CD4-positive, alpha-beta T cell treated with Interleukin-6 for 4 hours (primary cell): Measurements from ENCODE around the gene LRRC9.
A peak's percentile ranks its signal among the peaks of the same experiment; 100 is the strongest.
"Not testable (repeated sequence)": the region's sequence is repeated elsewhere in the genome, so short reads cannot be mapped to it uniquely, and the experiment has no call there.

Source experiments
- DNase-seq: peaks from one replicate; pipeline ENCODE4 v3.0.0-alpha.2; 2020; ENCODE audit warnings: mixed read lengths

Gene LRRC9

DNA sequence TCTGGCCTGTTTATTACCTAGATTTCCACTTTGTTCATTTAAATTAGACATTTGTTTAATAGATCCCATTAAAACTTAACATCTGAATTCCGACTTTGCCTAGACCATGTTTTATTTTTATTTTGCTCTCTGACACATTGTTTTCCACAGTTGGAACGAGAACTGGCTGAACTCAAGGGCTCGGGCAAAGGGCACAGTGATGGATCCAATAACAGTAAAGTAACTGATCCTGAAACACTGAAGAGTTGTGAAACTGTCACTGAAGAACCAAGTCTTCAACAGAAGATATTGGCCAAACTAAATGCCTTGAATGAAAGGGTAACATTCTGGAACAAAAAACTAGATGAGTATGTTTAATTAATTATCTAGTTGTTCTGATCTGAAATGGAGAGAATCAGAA is 39.7 kb downstream of the LRRC9 start:
- no peak for DNase-seq

DNA sequence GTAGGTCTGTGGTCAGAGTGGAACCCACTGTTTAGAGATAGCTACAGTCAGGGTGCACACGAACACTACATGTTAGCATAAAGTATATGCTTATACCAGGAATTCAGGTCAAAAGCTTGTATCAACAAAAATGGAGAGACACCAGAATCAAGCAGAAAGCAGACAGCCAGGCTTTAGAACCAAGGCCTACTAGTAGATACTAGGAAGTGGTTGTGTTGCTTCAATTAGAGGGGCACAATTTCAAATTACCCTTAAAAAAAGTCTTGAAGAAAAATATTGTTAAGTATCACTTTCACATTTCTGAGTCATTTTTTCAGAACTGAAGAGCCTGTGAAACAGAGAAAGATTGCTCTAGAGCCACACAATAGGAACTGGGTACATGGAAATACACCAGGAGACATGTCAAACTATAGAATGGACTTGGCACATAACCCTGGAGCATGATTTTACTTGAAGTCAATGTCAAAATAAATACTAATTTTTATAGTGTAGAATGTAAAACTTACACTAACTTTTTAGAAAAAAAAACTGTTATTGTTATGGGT is 41.6 kb downstream of the LRRC9 start:
- DNase-seq: no peak

DNA sequence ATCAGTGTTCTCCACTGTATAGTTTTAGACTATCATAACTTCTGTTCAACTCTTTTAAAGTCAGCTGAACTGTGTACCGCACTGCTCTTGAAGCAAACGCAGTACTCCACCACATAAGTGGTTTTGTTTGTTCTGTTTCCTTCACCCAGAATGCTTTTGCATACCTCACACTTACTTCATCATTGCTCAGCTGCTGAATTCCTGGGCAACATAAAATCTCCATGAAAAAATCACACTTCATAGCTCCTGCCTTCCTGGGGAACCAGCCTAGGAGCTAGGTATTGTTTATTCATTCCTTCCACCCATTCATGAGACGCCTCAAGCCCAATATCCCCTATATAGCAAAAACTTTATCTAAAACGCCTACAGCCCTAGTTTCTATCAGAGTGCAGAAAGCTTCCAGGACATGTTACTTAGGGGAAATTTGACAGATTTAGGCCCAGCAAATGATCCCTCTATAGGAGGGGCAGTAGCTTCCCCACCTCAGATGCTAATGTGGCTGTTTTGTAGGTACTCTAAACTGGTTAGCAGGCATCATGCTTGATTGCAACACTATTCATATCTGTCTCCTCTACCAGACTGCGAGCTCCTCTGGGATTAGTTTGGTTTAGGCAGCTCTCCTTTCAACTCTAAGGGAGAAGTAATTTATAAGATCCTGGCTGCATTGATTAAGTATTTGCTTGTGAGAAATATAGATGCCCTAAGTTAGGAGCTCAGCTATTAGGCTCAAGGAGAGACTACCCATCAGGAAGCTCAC is 44.5 kb downstream of the LRRC9 start:
- no peak for DNase-seq

DNA sequence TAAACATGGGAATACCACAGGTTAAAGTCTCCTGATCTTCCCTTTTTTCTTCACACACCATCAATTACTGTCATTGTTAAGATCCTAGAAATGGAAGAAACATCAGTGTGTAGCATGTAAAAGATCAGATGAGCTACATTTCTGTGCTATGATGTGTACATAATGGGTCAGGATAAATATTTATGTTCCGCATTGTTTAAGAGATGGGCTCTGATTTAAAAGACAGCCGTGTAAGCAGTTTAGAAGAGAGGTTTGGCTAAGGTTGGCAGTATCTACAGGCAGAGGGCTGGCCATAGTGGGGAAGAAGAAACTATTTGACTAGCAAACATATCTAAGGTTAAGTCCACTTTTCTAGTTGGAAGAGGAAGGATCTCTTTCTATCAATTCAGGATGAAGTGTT is 49.4 kb downstream of the LRRC9 start:
- no peak for DNase-seq

DNA sequence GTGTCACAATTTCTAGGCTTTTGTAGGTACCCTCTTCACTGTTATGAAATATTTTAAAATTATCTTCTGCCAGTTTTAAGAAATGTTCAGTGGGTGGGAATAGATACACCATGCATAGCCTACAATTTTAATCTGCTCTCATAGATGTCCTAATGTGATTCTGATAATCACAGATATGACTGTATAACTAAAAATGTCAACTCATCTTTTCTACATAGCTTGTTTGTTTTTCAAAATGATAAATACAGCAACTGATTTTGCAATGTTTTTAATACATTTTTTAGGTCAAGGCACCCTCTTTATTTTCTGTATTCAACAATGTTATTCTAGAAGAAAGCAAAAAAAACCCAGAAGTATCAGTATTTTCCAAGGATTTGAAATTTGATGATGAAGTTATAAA is 61.6 kb downstream of the LRRC9 start:
- no peak for DNase-seq

DNA sequence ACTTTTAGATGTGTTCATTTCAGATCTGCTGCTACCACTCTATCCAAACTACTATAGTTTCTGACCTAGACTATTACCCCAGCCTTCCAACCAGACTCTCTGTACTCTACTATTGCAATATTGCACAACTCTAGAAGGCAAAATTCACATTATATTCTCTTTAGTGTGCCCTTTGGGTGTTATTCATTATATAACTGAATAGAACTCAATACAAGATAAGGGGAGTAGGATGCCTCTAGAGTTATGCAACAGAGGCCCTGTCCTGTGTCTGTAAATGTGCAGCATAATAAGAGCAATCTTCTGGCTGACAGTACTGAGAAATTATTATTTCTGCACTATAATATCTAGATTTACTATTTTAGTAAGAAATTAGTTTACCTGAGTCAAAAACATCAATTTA is 63.1 kb downstream of the LRRC9 start:
- no peak for DNase-seq

DNA sequence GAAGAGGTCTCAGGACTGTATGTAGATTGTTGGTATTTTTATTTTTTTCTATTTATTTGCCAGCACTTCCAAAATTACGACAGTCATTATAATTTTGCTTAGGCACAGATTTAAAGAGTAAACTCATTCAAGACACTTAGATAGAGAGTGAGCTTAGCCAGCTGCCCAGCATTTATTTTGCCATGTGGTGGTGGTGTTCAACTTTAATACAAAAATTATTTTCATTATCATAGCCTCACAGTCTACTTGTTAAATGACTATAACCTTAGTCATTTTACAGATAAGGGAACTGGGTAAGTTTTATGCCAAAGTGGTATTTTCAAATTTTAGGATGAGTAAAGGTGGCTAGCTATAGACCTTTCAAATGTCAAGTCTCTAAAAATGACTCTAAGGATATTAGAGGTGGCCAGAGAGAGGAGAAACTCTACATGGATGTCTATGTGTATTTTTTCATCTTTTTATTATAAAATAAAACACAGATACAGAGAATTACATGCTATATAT is 66.7 kb downstream of the LRRC9 start:
- DNase-seq: no peak

DNA sequence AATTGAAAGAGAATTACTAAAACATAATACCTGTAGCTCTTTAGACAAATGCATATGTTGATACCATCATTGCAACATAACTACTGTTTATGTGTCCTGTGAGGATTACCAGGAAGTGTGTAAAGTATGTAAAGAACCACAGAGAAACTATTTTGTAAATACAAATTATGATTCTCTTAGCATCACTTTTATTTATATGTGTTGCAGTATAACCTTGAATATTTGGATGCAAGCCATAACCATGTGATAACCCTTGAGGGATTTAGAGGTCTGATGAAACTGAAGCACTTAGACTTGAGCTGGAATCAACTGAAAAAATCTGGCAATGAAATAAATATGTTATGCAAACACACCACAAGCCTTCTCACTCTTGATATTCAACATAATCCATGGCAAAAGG is 77.5 kb downstream of the LRRC9 start:
- no peak for DNase-seq

DNA sequence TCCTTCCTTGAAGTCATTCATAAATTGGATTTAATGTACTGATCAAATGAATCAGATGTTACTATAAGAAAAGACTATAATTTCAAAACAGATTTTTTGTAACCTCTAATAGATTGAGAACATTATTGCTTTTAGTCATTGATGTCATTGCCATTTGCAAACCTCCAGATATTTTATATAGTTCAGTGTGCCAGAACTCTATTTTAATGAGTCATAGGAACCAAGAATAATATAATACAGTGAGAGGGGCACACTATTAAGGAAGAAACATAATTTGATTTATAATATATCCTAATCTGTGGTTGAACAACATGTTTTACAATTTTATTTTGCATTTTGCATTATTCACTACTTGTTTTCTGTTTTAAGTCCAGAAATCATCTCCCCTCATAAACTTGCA is 78.0 kb downstream of the LRRC9 start:
- no peak for DNase-seq

DNA sequence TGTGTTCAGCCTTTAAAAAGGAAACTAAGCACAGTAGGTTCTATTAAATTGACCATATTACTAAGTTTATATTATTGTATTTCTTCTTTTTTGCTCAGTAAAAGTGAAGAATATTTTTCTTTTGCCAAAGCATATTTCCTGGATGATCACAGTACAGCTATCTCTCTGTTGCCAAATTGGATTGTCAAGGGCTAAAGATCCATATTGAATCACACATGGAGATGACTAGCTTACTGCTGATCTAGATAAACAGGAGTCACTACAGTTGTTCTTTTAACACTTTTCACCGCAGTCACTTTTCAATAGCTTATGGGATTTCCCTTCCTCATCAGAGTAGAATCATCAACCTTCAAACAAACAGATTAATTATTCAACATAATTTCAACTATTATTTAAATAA is 78.6 kb downstream of the LRRC9 start:
- DNase-seq: no peak

DNA sequence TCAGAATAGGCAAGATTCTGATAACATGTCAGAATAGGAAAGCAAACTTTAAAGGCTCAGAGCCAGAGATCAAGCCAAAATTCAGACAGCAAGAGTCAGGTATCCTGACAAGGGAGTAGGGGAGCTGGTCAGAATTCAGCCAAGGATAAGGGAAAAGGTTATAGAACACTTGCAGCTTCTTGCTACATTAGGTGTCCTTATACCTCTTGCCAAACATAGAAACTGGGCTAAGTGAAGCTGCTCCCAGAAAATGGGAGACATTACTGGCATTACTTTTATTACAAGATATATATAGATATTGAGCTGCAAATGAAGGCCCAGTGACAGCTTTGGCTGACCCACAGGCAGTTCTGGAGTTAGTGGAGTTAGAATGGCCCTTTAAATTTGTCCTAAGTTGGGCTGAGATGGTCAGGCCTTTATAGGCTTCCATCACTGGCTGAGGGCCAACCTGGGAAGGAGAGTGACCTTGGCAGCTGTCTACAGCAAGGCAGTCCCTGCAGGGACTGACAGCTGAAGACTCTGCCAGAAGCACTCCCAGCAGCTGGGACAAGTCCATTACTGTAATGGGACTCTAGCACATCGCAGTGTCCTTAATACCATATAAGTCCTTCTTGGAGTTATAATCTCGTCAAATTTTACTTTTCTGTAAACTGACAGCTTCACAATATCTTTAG is 83.0 kb downstream of the LRRC9 start:
- no peak for DNase-seq

DNA sequence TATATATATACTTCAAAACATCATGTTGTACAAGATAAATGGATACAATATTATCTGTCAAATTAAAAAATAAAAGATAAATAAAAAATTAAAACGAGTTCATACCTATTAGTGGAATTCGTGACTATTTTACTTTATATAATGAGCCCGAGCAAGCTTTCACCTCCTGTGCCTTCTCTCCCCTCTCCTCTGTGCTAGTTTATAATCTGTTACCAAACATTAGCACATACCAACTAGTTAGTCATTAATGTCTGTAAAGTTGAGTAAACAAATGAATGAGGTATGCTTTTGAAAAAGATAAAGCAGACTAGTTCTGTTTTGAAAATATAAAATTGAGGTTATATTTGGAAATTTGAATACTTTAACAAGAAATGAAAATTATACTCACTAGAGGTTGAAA is 84.0 kb downstream of the LRRC9 start:
- no peak for DNase-seq

DNA sequence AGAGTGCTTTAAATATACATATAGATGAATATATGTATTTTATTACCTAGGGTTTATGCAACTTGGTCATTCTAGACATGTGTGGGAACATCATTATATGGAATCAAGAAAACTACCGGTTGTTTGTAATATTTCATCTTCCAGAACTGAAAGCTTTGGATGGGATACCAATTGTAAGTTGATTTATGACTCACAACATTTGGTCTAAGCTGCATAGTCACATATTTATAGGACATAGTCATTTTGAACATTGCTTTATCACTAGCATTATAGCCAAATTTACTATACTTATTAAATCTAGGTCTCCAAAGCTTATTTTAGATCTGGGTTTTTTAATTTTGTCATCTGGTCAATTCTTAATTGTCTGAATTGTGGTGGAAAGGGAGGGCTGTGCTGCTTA is 88.1 kb downstream of the LRRC9 start:
- DNase-seq: no peak

DNA sequence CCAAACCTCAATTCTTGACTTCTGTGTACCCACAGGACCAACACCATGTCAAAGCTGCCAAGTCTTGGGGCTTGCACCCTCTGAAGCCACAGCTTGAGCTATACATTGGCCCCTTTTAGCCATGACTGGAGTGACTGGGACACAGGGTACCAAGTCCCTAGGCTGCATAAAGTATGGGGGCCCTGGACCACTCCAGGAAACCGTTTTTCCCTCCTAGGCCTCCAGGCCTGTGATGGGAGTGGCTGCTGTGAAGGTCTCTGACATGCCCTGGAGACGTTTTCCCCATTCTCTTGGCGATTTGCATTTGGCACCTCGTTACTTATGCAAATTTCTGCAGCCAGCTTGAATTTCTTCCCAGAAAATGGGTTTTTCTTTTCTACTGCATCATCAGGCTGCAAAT is 90.3 kb downstream of the LRRC9 start:
- DNase-seq: not testable (repeated sequence)

DNA sequence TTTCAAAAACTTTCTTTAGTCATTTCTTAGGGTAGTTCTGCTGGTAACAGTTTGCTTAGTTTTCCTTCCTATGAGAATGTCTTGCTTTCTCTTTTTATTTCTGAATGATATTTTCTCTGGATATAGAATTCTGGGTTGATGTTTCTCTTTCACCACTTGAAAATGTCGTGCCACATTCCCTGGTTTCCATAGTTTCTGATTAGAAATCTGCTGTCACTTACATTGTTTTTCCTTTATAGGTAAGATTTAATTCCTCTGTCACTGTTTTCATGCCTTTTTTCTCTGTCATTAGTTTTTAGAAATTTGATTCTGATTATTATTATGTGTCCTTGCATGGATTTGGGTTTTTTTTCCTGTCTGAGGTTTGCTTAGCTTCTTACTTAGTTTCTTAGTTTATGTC is 94.5 kb downstream of the LRRC9 start:
- DNase-seq: no peak

DNA sequence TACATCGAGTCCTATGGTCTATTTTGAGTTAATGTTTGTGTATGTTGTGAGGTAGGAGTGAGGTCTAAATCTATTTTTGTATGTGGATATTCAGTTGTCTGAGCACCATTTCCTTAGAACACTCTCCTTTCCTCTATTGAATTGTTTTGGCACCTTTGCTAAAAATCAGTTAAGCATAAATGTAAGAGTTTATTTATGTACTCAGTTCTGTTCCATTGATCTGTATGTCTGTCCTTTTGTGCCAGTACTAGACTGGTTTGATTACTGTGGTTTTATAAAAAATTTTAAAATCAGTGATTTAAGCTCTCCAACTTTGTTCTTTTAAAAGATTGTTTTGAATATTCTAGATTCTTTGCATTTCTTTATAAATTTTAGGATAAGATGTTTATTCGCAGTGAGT is 101.7 kb downstream of the LRRC9 start:
- DNase-seq: no peak

DNA sequence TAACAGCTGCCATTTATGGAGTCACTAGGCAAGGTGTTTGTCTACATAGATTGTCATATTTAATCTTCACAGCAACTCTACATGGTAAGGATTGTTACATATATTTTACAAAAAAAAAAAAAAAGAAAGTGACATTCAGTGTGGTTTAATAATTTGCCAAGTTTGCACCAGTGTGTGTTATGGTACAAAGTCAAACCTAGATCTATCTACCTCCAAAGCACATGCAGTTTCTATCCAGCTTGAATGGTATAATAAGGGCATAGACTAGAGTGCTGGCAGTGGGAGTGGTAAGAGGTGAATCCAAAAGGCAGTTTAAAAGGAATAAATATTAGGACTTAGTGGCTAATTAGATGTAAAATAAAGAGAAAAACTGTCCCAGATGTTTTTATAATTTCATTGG is 105.6 kb downstream of the LRRC9 start:
- DNase-seq: no peak

DNA sequence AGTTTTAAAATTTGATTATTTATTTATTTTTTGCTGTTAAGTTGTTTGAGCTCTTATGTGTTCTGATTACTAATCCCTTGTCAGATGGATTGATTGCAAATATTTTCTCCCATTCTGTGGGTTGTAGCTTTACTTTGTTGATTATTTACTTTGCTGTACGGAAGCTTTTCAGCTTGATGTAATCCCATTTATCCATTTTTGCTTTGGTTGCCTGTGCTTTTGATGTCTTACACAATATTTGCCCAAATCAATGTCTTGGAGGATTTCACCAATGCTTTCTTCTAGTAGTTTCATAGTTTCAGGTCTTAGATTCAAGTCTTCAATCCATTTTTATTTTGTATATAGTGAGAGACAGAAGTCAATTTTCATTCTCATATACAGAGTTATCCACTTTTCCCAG is 115.2 kb downstream of the LRRC9 start:
- DNase-seq: no peak

DNA sequence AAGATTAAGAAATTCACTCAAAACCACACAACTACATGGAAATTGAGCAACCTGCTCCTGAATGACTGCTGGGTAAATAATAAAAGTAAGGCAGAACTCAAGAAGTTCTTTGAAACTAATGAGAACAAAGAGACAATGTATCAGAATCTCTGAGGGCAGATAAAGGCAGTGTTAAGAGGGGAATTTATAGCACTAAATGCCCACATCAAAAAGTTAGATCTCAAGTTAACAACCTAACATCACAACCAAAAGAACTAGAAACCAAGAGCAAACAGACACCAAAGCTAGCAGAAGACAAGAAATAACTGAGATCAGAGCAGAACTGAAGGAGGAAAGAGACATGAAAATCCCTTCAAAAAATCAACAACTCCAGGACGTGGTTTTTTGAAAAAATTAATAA is 128.0 kb downstream of the LRRC9 start:
- DNase-seq: not testable (repeated sequence)

DNA sequence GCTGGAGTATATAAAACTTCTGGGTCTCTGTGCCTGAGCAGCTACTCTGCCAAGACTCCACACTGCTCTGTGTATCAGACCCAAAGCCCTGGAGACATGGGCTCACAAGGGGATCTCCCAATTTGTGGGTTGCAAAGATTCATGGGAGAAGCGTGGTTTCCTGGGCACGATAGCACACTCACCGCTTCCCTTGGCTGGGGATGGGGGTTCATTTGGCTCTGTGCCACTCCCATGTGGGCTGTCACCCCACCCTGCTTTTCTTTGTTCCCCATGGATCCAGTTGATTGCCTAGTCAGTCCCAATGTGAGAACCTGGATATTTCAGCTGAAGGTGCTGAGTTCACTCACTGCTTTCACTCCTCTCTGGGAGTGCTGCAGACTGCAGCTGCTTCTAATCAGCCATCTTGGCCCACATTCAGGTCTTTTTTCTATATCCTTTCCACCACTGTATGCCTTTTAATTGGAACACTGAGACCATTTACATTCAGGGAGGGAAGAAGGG is 131.8 kb downstream of the LRRC9 start:
- DNase-seq: peak; percentile 2

DNA sequence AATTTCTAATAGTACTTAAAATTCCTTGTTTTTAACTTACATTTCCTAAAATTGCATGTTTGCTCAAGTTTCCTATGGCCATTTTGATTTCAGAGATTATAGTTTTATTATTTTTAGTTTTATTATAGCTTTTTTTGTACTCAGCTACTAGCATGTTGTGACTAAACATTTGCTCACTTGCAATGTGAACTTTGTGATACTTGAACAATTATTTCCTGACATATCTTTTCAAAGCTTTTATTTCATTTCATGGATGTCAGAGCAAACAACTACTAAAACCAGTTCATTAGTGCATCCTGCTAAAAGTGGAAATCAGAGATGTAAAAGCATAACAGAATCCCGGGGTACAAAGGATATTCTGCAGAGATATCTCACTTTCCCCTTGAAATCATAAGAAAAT is 138.1 kb downstream of the LRRC9 start:
- DNase-seq: no peak

DNA sequence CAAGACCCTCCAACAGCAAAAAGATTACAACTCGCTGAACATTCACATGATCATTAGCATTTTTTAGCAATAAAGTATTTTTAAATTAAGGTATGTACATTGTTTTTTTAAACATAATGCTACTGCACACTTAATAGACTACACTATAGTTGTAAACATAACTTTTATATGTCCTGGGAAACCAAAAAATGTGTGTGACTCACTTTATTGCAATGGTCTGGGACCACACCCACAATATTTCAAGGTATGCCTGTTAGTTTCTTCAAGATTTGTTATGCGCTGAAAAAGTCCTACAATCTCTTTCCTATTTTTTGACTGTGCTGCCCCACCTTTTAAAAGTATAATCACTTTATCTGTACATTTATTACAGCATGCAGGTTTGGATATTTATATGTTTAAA is 141.4 kb downstream of the LRRC9 start:
- no peak for DNase-seq

DNA sequence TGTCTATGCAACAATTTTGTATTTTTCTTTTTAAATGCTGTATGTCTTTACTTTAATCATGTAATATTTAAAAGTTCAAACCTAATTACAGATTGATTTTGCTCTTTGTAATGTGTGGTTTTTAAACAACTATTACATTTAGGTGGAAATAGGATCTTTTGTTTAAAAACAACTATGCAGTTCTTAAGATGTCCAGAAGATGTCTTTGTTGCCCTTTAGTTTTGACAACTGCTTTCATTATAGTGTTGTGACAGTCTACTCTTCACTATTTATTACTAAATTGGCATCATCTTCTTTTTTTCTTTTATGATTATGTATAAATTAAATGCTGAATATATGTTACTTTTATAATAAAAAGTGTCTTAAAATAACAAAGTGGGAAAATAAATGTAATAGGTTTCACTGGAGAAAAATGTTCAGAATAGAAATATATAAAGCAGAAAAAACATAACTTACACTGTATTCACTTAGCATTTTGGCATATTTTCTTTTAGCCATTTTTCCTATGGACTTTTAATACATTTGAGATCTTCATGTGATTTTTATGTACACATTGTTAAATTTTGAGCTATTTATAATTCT is 144.6 kb downstream of the LRRC9 start:
- DNase-seq: no peak

DNA sequence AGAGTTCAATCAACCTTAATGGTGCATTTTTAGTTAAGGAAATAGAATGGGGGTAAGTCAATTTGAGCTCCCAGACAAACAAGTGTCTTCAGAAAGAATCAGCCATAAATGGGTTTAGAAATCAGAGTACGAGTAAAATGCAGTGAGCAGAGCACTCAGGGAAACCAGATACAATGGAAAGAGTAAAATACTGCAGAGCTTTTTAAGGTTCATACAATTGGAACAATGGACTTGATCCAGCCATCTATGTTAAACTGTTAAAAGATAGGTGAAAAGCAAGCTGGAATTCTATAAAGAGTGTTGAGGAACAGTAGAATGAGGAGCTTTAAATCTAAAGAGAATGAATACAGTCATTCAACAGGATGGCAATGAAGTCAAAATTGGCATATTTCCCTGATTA is 147.9 kb downstream of the LRRC9 start:
- no peak for DNase-seq
